PC-9 (cell line): ENCODE results near the gene DNAH6.

ENCODE experiments used
- EZH2 ChIP-seq: fragments of 200-600 bp; sonication (generic); IDR thresholded peaks from 2 replicates; pipeline ENCODE4 v1.8.0; 2017; ENCODE audit warnings: antibody characterized with exemption, low read depth
- TF ChIP-seq, protein P1 (sequence below): fragments of 200-600 bp; sonication (generic); conservative IDR thresholded peaks from 2 replicates; pipeline ENCODE4 v1.6.1; 2017; ENCODE audit warnings: mixed run types, antibody characterized with exemption, mild to moderate bottlenecking, moderate library complexity

GRCh38 chr2:84850471-84850870 is 334.2 kb downstream of the DNAH6 start:
- TF ChIP-seq, protein P1, sequence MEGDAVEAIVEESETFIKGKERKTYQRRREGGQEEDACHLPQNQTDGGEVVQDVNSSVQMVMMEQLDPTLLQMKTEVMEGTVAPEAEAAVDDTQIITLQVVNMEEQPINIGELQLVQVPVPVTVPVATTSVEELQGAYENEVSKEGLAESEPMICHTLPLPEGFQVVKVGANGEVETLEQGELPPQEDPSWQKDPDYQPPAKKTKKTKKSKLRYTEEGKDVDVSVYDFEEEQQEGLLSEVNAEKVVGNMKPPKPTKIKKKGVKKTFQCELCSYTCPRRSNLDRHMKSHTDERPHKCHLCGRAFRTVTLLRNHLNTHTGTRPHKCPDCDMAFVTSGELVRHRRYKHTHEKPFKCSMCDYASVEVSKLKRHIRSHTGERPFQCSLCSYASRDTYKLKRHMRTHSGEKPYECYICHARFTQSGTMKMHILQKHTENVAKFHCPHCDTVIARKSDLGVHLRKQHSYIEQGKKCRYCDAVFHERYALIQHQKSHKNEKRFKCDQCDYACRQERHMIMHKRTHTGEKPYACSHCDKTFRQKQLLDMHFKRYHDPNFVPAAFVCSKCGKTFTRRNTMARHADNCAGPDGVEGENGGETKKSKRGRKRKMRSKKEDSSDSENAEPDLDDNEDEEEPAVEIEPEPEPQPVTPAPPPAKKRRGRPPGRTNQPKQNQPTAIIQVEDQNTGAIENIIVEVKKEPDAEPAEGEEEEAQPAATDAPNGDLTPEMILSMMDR = no peak
- no peak for TF ChIP-seq EZH2
